ENCODE measurements around the gene EVA1C. TPM values are rescaled to one million over a fixed set of nuclear protein-coding genes. Genes with fewer than 3 reads are reported as not detected.

The EVA1C gene
- total RNA-seq, 2 experiments from 2014 or later, result 5.0 to 6.3 TPM

DNA sequence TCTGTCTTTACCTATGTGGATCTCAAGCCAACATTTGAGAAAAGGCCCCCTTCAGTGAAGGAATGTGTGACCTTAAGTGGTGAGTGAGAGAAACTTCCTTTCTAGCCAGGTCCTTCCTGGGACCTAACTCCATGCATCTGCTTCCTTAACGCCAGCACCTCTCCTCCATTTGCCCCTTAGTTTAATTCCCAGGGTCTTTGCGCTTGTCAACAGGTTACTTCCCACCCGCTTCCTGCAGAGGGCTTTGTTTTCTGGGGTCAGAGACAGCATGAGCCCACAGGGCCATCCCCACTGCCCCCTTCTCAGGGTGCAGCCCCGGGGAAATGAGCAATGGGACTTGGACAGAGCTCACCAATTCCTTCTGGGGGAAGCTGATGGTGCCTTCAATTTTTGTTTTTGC is 54.8 kb downstream of the EVA1C start:
- Mint-ChIP-seq H3K36me3 (ENCODE audit: low read depth) (no peaks in the 10 kb centered on the region), H3K9me3 (no peaks in the 10 kb centered on the region), H3K4me1 (no peaks in the 10 kb centered on the region), H3K27ac (no peak overlapping the region), H3K4me3 (no peak overlapping the region), H3K27me3 (no peaks in the 10 kb centered on the region)
- ChIA-PET CTCF (no interaction called here), POLR2A (no interaction called here)
- DNase-seq, result no peak

DNA sequence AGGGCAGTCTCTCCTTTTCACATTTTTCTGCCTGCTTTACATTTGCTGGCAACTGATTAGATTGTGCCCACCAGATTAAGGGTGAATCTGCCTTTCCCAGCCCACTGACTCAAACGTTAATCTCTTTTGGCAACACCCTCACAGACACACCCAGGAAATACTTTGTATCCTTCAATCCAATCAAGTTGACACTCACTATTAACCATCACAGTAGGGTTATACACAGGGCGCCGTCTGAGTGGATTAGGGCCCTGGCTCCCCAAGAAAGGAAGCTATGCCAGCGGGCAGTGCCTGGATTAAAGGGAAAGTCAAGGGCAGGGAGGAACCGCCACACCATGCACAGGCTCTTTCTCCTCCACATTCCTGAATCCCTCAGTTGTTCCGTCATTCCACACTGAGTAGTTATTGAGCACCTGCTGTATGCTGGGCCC is 56.2 kb downstream of the EVA1C start:
- Mint-ChIP-seq H3K4me1 (no peaks in the 10 kb centered on the region), H3K36me3 (ENCODE audit: low read depth) (no peaks in the 10 kb centered on the region), H3K9me3 (no peaks in the 10 kb centered on the region), H3K27ac (no peak overlapping the region), H3K27me3 (no peaks in the 10 kb centered on the region), H3K4me3 (no peak overlapping the region)
- no peak for DNase-seq
- ChIA-PET POLR2A (no interaction called here), CTCF (no interaction called here)

DNA sequence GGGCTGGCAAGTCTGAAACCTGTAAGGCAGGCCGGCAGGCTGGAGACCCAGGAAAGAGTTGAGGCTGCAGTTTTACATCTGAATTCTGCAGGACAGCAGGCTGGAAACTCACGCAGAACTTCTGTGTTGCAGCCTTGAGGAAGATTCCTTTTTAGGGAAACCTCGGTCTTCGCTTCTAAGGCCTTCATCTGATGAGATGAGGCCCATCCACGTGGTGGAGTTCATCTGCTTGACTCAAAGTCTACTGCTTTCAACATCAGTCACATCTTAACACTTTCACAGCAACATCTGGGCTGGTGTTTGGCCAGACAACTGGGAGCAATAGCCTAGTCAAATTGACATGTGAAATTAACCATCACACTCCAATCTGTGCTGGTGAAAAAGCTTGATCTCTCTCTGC is 57.1 kb downstream of the EVA1C start:
- Mint-ChIP-seq H3K36me3 (ENCODE audit: low read depth) (no peaks in the 10 kb centered on the region), H3K27me3 (no peaks in the 10 kb centered on the region), H3K4me3 (no peak overlapping the region), H3K27ac (no peak overlapping the region), H3K9me3 (no peaks in the 10 kb centered on the region), H3K4me1 (no peaks in the 10 kb centered on the region)
- DNase-seq, result no peak
- ChIA-PET CTCF (no interaction called here), POLR2A (no interaction called here)

DNA sequence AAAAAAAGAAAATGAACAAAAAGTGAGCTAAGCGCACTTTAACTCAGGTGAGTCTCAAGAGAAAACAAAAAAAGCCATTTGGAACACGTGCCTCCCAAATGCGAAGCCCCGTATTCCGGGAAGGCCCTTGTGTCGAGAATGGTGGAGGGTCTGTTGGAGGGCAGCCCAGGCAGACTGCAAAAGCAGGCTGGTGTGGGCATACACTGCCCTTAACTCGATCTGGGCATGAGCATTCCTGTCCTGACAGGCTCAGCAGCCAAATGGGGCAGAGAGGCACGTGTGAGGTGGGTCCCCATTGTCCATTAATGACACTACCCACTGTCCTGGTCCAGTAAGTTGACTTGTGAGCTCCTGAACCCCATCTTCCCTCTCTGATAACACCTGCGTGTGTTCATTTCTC is 57.7 kb downstream of the EVA1C start:
- DNase-seq, result no peak
- ChIA-PET CTCF (no interaction called here), POLR2A (no interaction called here)
- H3K9me3 Mint-ChIP-seq, result no peaks in the 10 kb centered on the region
- no peaks in the 10 kb centered on the region for H3K36me3 Mint-ChIP-seq (ENCODE audit: low read depth)
- no peaks in the 10 kb centered on the region for H3K4me1 Mint-ChIP-seq
- no peak overlapping the region for H3K27ac Mint-ChIP-seq
- H3K4me3 Mint-ChIP-seq, result no peak overlapping the region
- no peaks in the 10 kb centered on the region for H3K27me3 Mint-ChIP-seq

DNA sequence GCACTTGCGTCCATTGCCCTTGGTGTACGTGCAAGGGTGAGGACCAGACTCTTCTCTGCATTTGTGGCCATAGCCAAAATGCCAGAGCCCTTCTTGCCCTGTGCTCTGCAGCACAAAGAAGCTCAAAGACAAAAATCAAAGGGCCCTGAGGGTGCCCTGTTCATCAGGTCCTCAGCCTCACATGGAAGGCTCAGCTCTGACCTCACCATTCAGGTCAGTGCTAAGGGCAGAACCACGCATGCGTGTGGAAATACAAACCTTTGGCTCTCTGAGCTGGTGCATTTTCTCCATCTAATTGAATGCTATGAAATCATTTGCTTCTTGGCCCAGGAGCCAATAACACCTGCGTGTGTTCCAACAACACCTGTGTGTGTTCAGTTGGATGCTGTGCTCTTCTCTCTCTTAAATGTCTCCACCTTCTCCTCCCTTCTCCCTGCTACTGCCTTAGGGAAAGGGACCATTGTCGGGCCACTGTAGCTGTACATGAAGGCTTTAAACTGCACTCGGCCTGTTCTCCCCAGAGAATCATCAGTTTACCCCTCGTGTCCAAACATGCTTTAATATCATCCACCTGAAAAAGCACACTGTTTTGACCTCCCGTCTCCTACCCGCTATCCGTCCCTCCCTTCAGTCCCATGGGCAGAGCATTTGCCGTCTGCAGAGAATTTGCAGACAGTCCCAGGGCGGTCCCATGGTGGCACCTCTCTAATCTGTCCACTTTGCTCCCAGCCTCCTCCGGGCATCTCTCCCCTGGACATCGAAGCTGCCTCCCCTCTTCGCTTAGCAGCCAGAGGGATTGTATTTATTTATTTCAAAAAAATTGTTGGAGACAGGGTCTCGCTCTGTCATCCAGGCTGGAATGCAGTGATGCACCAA is 60.6 kb downstream of the EVA1C start:
- no peaks in the 10 kb centered on the region for H3K36me3 Mint-ChIP-seq (ENCODE audit: low read depth)
- no peak for DNase-seq
- CTCF ChIA-PET, result interaction anchor here (0.7 kb wide), 1 partner anchor 125 kb away, joined by 3 read pairs; no protein-coding TSS in a partner anchor

DNA sequence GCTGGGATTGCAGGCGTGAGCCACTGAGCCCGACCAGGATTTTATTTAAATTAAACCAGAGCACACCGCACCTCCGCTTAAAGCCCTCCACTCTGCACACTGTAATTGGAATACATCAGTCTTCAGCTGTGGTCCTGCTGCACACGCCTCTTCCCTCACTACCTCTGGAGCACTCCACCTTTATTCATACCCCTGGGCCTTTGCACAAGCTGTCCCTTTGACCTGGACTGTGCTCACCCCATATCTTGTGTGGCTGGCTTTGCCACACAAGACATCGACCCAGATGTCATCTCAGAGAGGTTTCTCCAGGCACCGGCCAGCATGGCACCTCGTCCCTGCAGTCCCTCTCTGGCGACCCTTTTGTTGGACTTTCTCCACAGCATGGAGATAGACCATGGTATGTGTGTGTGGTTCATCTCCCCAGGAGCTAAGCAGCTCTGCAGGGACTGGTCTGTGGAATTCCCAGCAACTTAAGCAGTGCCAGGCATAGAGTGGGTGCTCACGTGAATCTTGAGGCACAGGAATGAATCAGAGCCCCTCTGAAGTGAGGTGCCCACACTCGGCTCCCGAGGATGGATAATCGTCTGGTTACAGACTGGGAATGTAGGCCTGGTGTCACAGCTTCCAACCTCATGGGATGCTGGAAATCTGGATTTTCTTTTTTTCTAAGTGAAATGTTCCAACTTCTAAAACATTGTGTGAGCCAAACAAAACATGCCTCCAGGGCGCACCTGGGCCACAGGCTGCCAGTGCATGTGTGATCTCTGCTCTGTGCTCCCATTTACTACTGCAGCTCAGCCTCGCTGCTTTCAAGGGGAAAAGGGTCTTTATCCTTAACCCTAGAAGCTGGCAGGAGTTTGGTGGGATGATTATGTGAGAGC is 61.9 kb downstream of the EVA1C start:
- H3K27me3 Mint-ChIP-seq, result no peaks in the 10 kb centered on the region
- H3K27ac Mint-ChIP-seq, result no peak overlapping the region
- DNase-seq, result no peak

More for the DNA sequence above, 60.6 kb downstream of the EVA1C start:
- Mint-ChIP-seq H3K9me3 (no peaks in the 10 kb centered on the region), H3K4me1 (no peaks in the 10 kb centered on the region), H3K27me3 (no peaks in the 10 kb centered on the region), H3K27ac (no peak overlapping the region), H3K4me3 (no peak overlapping the region)
- POLR2A ChIA-PET, result no interaction called here

DNA sequence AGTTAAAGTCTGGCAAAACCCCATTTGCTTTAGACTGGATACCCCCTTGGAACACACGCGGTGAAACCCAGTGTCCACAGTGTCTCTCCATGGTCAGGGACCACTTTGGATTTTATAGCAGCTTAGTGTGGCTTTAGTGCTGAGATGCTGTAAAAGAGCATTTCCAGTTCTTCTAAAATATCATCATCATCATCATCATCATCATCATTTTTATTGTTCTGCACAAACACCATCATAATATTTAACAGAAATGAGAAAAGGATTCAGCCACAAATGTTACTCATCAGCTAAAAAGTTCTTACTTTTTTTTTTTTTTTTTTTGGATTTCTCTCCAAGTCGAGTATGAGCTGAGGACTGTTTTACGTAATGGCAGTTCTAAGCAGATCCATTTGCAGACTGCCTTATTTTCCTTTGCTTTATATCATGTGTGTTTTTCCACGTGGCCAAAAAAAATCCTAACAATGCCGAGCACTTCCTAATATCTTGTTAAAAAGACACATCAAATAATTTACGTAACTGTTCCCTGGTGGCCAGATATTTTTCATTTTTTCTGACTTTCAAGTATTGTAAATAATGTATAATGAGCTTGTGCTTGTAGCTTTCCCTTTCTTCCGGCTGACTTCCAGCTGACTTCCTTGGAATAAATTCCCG is 62.8 kb downstream of the EVA1C start:
- Mint-ChIP-seq H3K4me1 (peaks cover 8% of the 10 kb centered on the region), H3K9me3 (no peaks in the 10 kb centered on the region), H3K27me3 (no peaks in the 10 kb centered on the region), H3K4me3 (no peak overlapping the region), H3K27ac (no peak overlapping the region), H3K36me3 (ENCODE audit: low read depth) (no peaks in the 10 kb centered on the region)
- CTCF ChIA-PET, result interaction anchor here (1.7 kb wide), 1 partner anchor 126 kb away, joined by 4 read pairs; no protein-coding TSS in a partner anchor
- POLR2A ChIA-PET, result no interaction called here
- no peak for DNase-seq

More for the DNA sequence above, 61.9 kb downstream of the EVA1C start:
- H3K4me3 Mint-ChIP-seq, result no peak overlapping the region
- H3K4me1 Mint-ChIP-seq, result peaks cover 6% of the 10 kb centered on the region
- no peaks in the 10 kb centered on the region for H3K36me3 Mint-ChIP-seq (ENCODE audit: low read depth)
- no peaks in the 10 kb centered on the region for H3K9me3 Mint-ChIP-seq
- CTCF ChIA-PET, result interaction anchor here (1.7 kb wide), 1 partner anchor 127 kb away, joined by 4 read pairs; no protein-coding TSS in a partner anchor
- POLR2A ChIA-PET, result no interaction called here

DNA sequence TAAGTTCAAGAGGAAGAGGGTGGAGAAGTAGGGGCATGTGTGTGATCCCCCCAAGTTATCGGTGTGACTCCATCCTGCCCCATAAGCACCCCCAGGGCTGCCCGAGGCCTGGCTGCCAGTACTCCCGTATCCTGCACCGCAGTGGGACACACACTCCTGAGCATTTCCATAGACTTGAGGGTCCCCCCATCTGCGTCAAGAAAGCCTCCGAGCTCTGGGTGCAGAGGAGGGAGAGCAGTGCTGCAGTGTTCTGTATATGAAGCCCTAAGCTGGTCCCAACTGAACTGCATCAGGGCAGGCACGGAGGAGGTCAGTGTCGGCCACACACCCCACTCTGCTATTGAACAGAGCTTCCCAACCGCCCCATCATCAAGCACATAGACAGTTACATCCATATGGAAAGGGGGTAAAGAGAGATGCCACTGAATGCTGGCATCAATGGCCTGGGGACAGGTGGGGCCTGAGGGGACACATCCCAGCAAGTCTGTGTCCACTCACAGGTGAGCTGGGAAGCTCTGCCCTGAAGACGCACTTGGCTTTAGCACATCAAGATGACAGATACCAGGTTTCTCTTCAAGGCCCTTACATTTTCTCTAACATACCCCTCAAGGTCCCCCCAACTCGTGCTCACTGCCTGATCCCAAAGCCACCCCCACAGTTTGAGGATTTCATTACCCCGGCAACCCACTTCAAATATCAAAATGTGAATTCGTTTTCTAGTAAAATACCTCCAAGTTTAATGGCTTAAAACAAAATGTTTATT is 64.3 kb downstream of the EVA1C start:
- Mint-ChIP-seq H3K4me3 (no peak overlapping the region), H3K27ac (no peak overlapping the region), H3K27me3 (no peaks in the 10 kb centered on the region), H3K36me3 (ENCODE audit: low read depth) (no peaks in the 10 kb centered on the region), H3K4me1 (peaks cover 8% of the 10 kb centered on the region), H3K9me3 (no peaks in the 10 kb centered on the region)
- CTCF ChIA-PET, result no interaction called here
- DNase-seq, result no peak
- POLR2A ChIA-PET, result no interaction called here

DNA sequence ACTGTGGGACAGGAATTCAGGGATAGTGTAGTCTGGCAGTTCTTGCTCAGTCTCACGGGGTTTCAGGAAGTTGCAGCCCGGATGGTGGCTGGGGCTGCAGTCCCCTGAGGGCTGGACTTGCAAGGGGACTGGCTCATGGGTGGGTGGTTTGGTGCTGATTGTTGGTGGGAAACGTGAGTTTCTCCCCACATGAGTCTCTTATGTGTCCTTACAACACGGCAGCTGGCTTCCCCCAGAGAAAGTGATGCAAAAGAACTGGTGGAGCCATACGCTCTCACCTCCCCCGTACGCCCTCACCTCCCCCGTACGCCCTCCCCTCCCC is 64.9 kb downstream of the EVA1C start:
- Mint-ChIP-seq H3K36me3 (ENCODE audit: low read depth) (no peaks in the 10 kb centered on the region), H3K4me3 (no peak overlapping the region), H3K4me1 (peaks cover 8% of the 10 kb centered on the region), H3K27me3 (no peaks in the 10 kb centered on the region), H3K9me3 (no peaks in the 10 kb centered on the region), H3K27ac (no peak overlapping the region)
- CTCF ChIA-PET, result no interaction called here
- POLR2A ChIA-PET, result no interaction called here
- DNase-seq, result no peak

DNA sequence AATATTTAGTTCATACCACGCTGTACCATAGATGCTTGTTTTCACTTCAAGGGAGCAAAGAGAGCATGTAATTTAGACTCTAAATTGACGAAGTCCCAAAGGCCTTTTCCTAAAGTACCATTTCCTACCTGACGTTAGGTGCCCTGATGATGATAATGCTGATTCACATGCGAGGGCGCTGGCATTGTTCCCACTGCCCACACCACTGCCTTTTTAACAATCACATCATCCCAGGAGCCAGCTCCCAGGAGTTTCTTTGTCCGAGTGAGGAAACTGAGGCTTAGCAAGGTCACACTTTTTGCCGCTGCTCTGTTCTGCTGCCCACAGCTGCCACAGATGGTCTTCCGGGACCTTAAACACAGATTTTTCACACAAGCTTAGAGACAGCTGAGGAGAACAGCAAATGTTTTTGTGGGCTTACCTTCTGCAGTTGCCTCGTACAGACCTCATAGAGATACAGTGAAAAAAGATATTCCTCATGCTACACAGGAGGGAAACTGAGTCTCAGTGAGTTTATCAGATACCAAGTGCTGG is 69.4 kb downstream of the EVA1C start:
- peaks cover 8% of the 10 kb centered on the region for H3K4me1 Mint-ChIP-seq
- DNase-seq, result no peak
- CTCF ChIA-PET, result no interaction called here
- H3K9me3 Mint-ChIP-seq, result no peaks in the 10 kb centered on the region
- no peak overlapping the region for H3K27ac Mint-ChIP-seq
- POLR2A ChIA-PET, result no interaction called here
- H3K36me3 Mint-ChIP-seq (ENCODE audit: low read depth), result no peaks in the 10 kb centered on the region
- no peak overlapping the region for H3K4me3 Mint-ChIP-seq
- H3K27me3 Mint-ChIP-seq, result no peaks in the 10 kb centered on the region

DNA sequence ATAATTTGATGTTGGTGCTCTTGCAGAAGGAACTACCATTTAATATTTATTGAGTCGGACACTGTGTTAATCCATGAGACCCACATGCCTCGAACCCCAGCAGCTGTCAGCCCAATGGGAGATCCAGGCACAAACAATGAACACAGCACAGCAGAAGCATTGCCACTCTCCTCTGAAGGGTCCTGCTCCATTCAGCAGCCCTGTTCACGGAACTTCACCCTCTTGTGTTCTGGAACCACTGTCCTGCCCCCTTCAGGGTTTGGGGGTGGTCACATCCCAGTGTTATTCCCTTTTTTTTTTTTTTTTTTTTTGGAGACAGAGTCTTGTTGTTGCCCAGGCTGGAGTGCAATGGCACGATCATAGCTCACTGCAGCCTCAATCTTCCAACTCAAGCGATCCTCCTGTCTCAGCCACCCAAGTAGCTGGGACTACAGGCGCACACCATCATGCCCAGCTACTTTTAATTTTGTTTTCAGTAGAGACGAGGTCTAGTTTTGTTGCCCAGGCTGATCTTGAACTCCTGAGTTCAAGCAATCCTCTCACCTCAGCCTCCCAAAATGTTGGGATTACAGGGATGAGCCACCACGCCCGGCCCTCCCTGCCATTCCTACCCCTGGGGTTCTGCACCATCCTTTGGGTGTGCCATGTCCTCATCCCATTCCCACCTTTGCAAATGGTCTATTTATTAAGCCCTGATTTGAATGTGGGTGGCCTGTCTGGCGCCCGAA is 70.2 kb downstream of the EVA1C start:
- POLR2A ChIA-PET, result no interaction called here
- Mint-ChIP-seq H3K36me3 (ENCODE audit: low read depth) (no peaks in the 10 kb centered on the region), H3K27me3 (no peaks in the 10 kb centered on the region), H3K9me3 (no peaks in the 10 kb centered on the region), H3K4me1 (peaks cover 8% of the 10 kb centered on the region), H3K27ac (no peak overlapping the region), H3K4me3 (no peak overlapping the region)
- CTCF ChIA-PET, result no interaction called here
- DNase-seq, result no peak

DNA sequence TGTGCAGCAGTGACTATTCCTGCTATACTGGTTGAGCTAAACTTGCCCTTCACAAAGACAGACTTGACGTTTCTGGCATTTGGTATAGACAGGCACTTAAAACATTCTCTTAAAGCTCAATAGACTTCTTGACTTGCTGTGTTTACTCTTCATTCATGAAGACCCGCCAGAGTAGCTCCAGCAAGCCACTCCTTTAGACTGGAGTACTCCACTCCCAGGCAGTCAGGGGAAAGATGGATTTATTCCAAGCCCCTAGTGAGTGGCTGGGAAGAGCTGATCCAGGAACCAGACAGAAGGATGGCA is 70.7 kb downstream of the EVA1C start:
- no peak overlapping the region for H3K27ac Mint-ChIP-seq
- no peaks in the 10 kb centered on the region for H3K36me3 Mint-ChIP-seq (ENCODE audit: low read depth)
- no peaks in the 10 kb centered on the region for H3K9me3 Mint-ChIP-seq
- DNase-seq, result no peak
- POLR2A ChIA-PET, result no interaction called here
- no peak overlapping the region for H3K4me3 Mint-ChIP-seq
- H3K27me3 Mint-ChIP-seq, result no peaks in the 10 kb centered on the region
- peaks cover 8% of the 10 kb centered on the region for H3K4me1 Mint-ChIP-seq
- CTCF ChIA-PET, result no interaction called here

Measured in activated CD4-positive, alpha-beta memory T cell treated with anti-CD3 and anti-CD28 coated beads, Interleukin-2, amount 10 ng/mL, durations not matched to agents 7 days and 5 days (primary cell).